Adipocyte (in vitro differentiated cells): Measurements from ENCODE around the gene RANBP9.

Source experiments
- DNase-seq: peaks from one replicate; pipeline ENCODE4 v3.0.0-alpha.2; 2015; ENCODE audit warnings: low read depth
- H3K27me3 ChIP-seq: replicated peaks from 2 replicates; pipeline ENCODE4 v1.7.0; 2013; ENCODE audit warnings: mild to moderate bottlenecking, low read length, moderate library complexity; ENCODE audit not compliant: control insufficient read depth, insufficient read depth
- H3K36me3 ChIP-seq: 2 replicates; pipeline ENCODE4 v1.7.0; 2013; ENCODE audit warnings: low read length, mild to moderate bottlenecking, moderate library complexity; ENCODE audit not compliant: control insufficient read depth, insufficient read depth, severe bottlenecking
- H3K4me1 ChIP-seq: 2 replicates; pipeline ENCODE4 v1.7.0; 2013; ENCODE audit warnings: mild to moderate bottlenecking, low read length, moderate library complexity; ENCODE audit not compliant: control insufficient read depth, insufficient read depth
- H3K4me3 ChIP-seq: 2 replicates; pipeline ENCODE4 v1.7.0; 2013; ENCODE audit warnings: mild to moderate bottlenecking, low read length, moderate library complexity
- H3K9ac ChIP-seq: 2 replicates; pipeline ENCODE4 v1.7.0; 2013; ENCODE audit warnings: mild to moderate bottlenecking, low read length, moderate library complexity
- H3K9me3 ChIP-seq: 2 replicates; pipeline ENCODE4 v1.7.0; 2013; ENCODE audit warnings: mild to moderate bottlenecking, low read length, moderate library complexity; ENCODE audit not compliant: control insufficient read depth

Gene RANBP9

GRCh38 chr6:13573669-13574110 is 137.9 kb downstream of the RANBP9 start:
- Histone ChIP-seq H3K4me3 (peak overlapping the region; percentile 83), H3K9ac (peak overlapping the region; percentile 85), H3K4me1 (peaks cover 7% of the 10 kb centered on the region), H3K9me3 (no peaks in the 10 kb centered on the region), H3K27me3 (peaks cover 10% of the 10 kb centered on the region), H3K36me3 (no peaks in the 10 kb centered on the region)
- DNase-seq = peak; percentile 47

- peak overlapping the region; percentile 85 for H3K9ac ChIP-seq
- no peaks in the 10 kb centered on the region for H3K36me3 ChIP-seq
- peak overlapping the region; percentile 83 for H3K4me3 ChIP-seq
- peaks cover 7% of the 10 kb centered on the region for H3K4me1 ChIP-seq
- DNase-seq = no peak
- H3K27me3 ChIP-seq = peaks cover 16% of the 10 kb centered on the region
- H3K9me3 ChIP-seq = no peaks in the 10 kb centered on the region
Measured at GRCh38 chr6:13572951-13573654, 138.5 kb downstream of the RANBP9 start.

- DNase-seq = no peak
- no peaks in the 10 kb centered on the region for H3K36me3 ChIP-seq
- H3K9me3 ChIP-seq = no peaks in the 10 kb centered on the region
- H3K9ac ChIP-seq = no peak overlapping the region
- no peak overlapping the region for H3K4me3 ChIP-seq
- H3K4me1 ChIP-seq = peaks cover 7% of the 10 kb centered on the region
- peaks cover 16% of the 10 kb centered on the region for H3K27me3 ChIP-seq
Measured at GRCh38 chr6:13572240-13572639, 139.4 kb downstream of the RANBP9 start.
